ENCODE data around the gene GBGT1. TPM values are rescaled to one million over a fixed set of nuclear protein-coding genes. Genes with fewer than 3 reads are reported as not detected.

Gene GBGT1
- total RNA-seq, 1 experiment from 2014 or later: 0.14 TPM

GRCh38 chr9:133119103-133119845 is 44.4 kb downstream of the GBGT1 start:
- H3K36me3 Mint-ChIP-seq (ENCODE audit: insufficient read depth, unreplicated experiment): peaks cover 31% of the 10 kb centered on the region
- H3K4me1 Mint-ChIP-seq (ENCODE audit: low read depth, unreplicated experiment): peaks cover 23% of the 10 kb centered on the region
- Histone ChIP-seq H3K9me3 (no peaks in the 10 kb centered on the region), H3K4me1 (peaks cover 28% of the 10 kb centered on the region), H3K36me3 (ENCODE audit: control insufficient read depth, insufficient read depth, low read length) (no peaks in the 10 kb centered on the region), H3K27me3 (replicated peaks; ENCODE audit: control insufficient read depth, insufficient read depth, low read length) (no peaks in the 10 kb centered on the region), H3K4me3 (ENCODE audit: low read depth, low read length) (no peak overlapping the region)
- no peak overlapping the region for H3K4me3 Mint-ChIP-seq (ENCODE audit: unreplicated experiment)
- TF ChIP-seq, protein P1, sequence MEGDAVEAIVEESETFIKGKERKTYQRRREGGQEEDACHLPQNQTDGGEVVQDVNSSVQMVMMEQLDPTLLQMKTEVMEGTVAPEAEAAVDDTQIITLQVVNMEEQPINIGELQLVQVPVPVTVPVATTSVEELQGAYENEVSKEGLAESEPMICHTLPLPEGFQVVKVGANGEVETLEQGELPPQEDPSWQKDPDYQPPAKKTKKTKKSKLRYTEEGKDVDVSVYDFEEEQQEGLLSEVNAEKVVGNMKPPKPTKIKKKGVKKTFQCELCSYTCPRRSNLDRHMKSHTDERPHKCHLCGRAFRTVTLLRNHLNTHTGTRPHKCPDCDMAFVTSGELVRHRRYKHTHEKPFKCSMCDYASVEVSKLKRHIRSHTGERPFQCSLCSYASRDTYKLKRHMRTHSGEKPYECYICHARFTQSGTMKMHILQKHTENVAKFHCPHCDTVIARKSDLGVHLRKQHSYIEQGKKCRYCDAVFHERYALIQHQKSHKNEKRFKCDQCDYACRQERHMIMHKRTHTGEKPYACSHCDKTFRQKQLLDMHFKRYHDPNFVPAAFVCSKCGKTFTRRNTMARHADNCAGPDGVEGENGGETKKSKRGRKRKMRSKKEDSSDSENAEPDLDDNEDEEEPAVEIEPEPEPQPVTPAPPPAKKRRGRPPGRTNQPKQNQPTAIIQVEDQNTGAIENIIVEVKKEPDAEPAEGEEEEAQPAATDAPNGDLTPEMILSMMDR (IDR thresholded peaks at IDR 0.05; ENCODE audit: insufficient read depth in 1 of 2, low read depth in 1 of 2, low read length in 1 of 2, severe bottlenecking in 1 of 2, unreplicated experiment in 1 of 2): no peak
- no peaks in the 10 kb centered on the region for H3K9me3 Mint-ChIP-seq (ENCODE audit: unreplicated experiment)
- no peak overlapping the region for H3K27ac Mint-ChIP-seq (ENCODE audit: unreplicated experiment)
- intact Hi-C loops (cut with micrococcal nuclease; ENCODE audit: unreplicated experiment): no loop called here
- ChIA-PET POLR2A (interaction anchor here (0.5 to 0.6 kb wide), 2 partner anchors 69 to 363 kb away, joined by 3 to 7 read pairs; no protein-coding TSS in a partner anchor), CTCF (interaction anchor here (0.5 to 1.7 kb wide), 3 partner anchors 25 to 590 kb away, joined by 3 to 9 read pairs (median 7); no protein-coding TSS in a partner anchor)
- H3K27me3 Mint-ChIP-seq (ENCODE audit: insufficient read depth, unreplicated experiment): no peaks in the 10 kb centered on the region
- no TSS peak for BruUV-seq (replicated peaks)
- DNase-seq: no peak

- Mint-ChIP-seq H3K9me3 (ENCODE audit: unreplicated experiment) (no peaks in the 10 kb centered on the region), H3K4me1 (ENCODE audit: low read depth, unreplicated experiment) (peaks cover 16% of the 10 kb centered on the region), H3K27me3 (ENCODE audit: insufficient read depth, unreplicated experiment) (no peaks in the 10 kb centered on the region), H3K36me3 (ENCODE audit: insufficient read depth, unreplicated experiment) (peaks cover 31% of the 10 kb centered on the region), H3K27ac (ENCODE audit: unreplicated experiment) (no peak overlapping the region), H3K4me3 (ENCODE audit: unreplicated experiment) (no peak overlapping the region)
- Histone ChIP-seq H3K27me3 (replicated peaks; ENCODE audit: control insufficient read depth, insufficient read depth, low read length) (no peaks in the 10 kb centered on the region), H3K36me3 (ENCODE audit: control insufficient read depth, insufficient read depth, low read length) (no peaks in the 10 kb centered on the region), H3K4me1 (peaks cover 28% of the 10 kb centered on the region), H3K4me3 (ENCODE audit: low read depth, low read length) (no peak overlapping the region), H3K9me3 (no peaks in the 10 kb centered on the region)
- BruUV-seq (replicated peaks): no TSS peak
- intact Hi-C loops (cut with micrococcal nuclease; ENCODE audit: unreplicated experiment): no loop called here
- POLR2A ChIA-PET: interaction anchor here (0.5 to 0.6 kb wide), 2 partner anchors 69 to 363 kb away, joined by 3 to 7 read pairs; no protein-coding TSS in a partner anchor
- CTCF ChIA-PET: interaction anchor here (0.5 to 1.7 kb wide), 3 partner anchors 26 to 589 kb away, joined by 3 to 9 read pairs (median 7); no protein-coding TSS in a partner anchor
- TF ChIP-seq, protein P1 (IDR thresholded peaks at IDR 0.05; ENCODE audit: insufficient read depth in 1 of 2, low read depth in 1 of 2, low read length in 1 of 2, severe bottlenecking in 1 of 2, unreplicated experiment in 1 of 2): no peak
- DNase-seq: no peak
Observed at GRCh38 chr9:133118568-133118967, 45.1 kb downstream of the GBGT1 start.

DNA sequence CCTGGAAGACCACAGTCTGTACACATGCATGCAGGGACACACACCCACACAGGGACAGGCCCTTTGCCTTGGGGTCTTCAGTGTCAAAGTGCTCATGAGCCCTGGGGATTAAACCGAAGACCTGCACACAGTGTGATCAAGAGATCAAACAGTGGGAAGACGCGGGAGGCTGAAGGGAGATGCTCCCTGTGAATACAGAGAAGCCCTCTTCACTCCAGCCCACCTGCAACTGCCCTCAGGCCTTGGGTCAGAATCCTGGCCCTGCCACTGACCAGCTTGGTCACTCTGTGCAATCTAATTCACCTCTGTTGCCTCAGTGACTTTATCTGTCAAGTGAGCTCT is 45.6 kb downstream of the GBGT1 start:
- no TSS peak for BruUV-seq (replicated peaks)
- Mint-ChIP-seq H3K36me3 (ENCODE audit: insufficient read depth, unreplicated experiment) (peaks cover 31% of the 10 kb centered on the region), H3K9me3 (ENCODE audit: unreplicated experiment) (no peaks in the 10 kb centered on the region), H3K27ac (ENCODE audit: unreplicated experiment) (no peak overlapping the region), H3K27me3 (ENCODE audit: insufficient read depth, unreplicated experiment) (no peaks in the 10 kb centered on the region), H3K4me3 (ENCODE audit: unreplicated experiment) (no peak overlapping the region), H3K4me1 (ENCODE audit: low read depth, unreplicated experiment) (peaks cover 11% of the 10 kb centered on the region)
- H3K27me3 ChIP-seq (replicated peaks; ENCODE audit: control insufficient read depth, insufficient read depth, low read length): no peaks in the 10 kb centered on the region
- ChIA-PET CTCF (interaction anchor here (1.7 kb wide), 1 partner anchor 26 kb away, joined by 7 read pairs; no protein-coding TSS in a partner anchor), POLR2A (no interaction called here)
- no peak overlapping the region for H3K4me3 ChIP-seq (ENCODE audit: low read depth, low read length)
- intact Hi-C loops (cut with micrococcal nuclease; ENCODE audit: unreplicated experiment): no loop called here
- H3K36me3 ChIP-seq (ENCODE audit: control insufficient read depth, insufficient read depth, low read length): no peaks in the 10 kb centered on the region
- no peak for DNase-seq
- TF ChIP-seq, protein P1 (IDR thresholded peaks at IDR 0.05; ENCODE audit: insufficient read depth in 1 of 2, low read depth in 1 of 2, low read length in 1 of 2, severe bottlenecking in 1 of 2, unreplicated experiment in 1 of 2): no peak
- no peaks in the 10 kb centered on the region for H3K9me3 ChIP-seq
- H3K4me1 ChIP-seq: peaks cover 26% of the 10 kb centered on the region
